Loucy (cell line): Measurements from ENCODE around the gene TUBGCP3.

ENCODE experiments used
- CTCF ChIP-seq: fragments of 200-600 bp; sonication (generic); conservative IDR thresholded peaks from 2 replicates; pipeline ENCODE4 v1.5.1; 2014; ENCODE audit warnings: mild to moderate bottlenecking, antibody characterized with exemption, low read length
- EZH2phosphoT487 ChIP-seq: fragments of 200-600 bp; IDR thresholded peaks from 2 replicates; pipeline ENCODE4 v1.6.1; 2018; ENCODE audit warnings: antibody characterized with exemption, mild to moderate bottlenecking, moderate library complexity, borderline replicate concordance

DNA sequence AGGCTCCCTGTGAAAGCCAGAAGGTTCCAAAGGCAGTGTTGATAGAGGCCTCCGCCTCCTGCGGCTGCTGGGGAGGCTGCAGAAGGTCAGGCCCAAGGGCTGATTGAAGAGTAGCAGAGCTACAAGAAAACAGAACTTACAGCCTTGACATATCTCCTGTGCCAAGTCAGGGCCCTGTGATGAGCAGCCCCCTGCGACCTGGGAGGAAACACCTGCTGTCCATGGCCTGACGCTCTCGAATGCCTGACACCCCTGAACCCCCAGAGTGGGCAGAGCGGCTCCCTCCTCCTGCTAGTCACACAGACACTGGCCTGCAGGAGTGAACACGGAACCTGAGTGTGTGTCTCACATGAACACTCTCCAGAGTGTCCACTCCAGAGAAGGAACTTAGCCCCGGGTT lies 38.2 kb upstream of the TUBGCP3 start:
- TF ChIP-seq CTCF, result no peak
- TF ChIP-seq EZH2phosphoT487, result no peak
